Muscle of leg (tissue), 11 donors: Measurements from ENCODE around the gene MYOF. TPM values are rescaled to one million over a fixed set of nuclear protein-coding genes. Genes with fewer than 3 reads are reported as not detected.
"Not testable (repeated sequence)": the region's sequence is repeated elsewhere in the genome, so short reads cannot be mapped to it uniquely, and the experiment has no call there.

ENCODE experiments used
- DNase-seq: peaks from one replicate; pipeline ENCODE4 v3.0.0; 2013
- H3K27ac ChIP-seq: one replicate; pipeline ENCODE4 v1.5.1; 2013; ENCODE audit warnings: mild to moderate bottlenecking, low read length, control low read depth
- H3K27me3 ChIP-seq: one replicate; pipeline ENCODE4 v1.6.1; 2013; ENCODE audit warnings: low read length; ENCODE audit not compliant: control insufficient read depth, insufficient read depth
- H3K36me3 ChIP-seq: one replicate; pipeline ENCODE4 v1.6.1; 2013; ENCODE audit warnings: low read length; ENCODE audit not compliant: control insufficient read depth, insufficient read depth
- H3K4me1 ChIP-seq: one replicate; pipeline ENCODE4 v1.6.1; 2013; ENCODE audit warnings: low read length; ENCODE audit not compliant: control insufficient read depth, insufficient read depth
- H3K4me3 ChIP-seq: one replicate; pipeline ENCODE4 v1.5.1; 2013; ENCODE audit warnings: low read length, control low read depth
- H3K9me3 ChIP-seq: replicated peaks from 2 replicates; pipeline ENCODE4 v1.6.1; 2013; ENCODE audit warnings: low read depth, low read length; ENCODE audit not compliant: control insufficient read depth
- WGBS: methylation state at CpG from one replicate; pipeline ENCODE4 v1.1.5; 2013; ENCODE audit warnings: missing lambda C conversion rate; ENCODE audit not compliant: insufficient coverage; 5-methylcytosine and 5-hydroxymethylcytosine counted together
- polyA plus RNA-seq, 8 donors: library from polyadenylated mRNA; unstranded; fragments of 120-200 nt; gene quantifications; one replicate each; pipeline versions ENCODE4 v1.2.1 to v1.2.3, GENCODE V29; 2013; ENCODE audit warnings: inconsistent platforms in 1 of 8, low replicate concordance in 1 of 8; ENCODE audit not compliant: insufficient read length in 8 of 8, insufficient read depth in 1 of 8
- total RNA-seq: library from RNA; stranded (reverse); fragments of 120-200 nt; gene quantifications from one replicate; pipeline ENCODE4 v1.2.4, GENCODE V29; 2013

The MYOF gene
- total and polyA plus RNA-seq, 9 donors, result 37.6 to 85.0 (median 55.2) TPM

DNA sequence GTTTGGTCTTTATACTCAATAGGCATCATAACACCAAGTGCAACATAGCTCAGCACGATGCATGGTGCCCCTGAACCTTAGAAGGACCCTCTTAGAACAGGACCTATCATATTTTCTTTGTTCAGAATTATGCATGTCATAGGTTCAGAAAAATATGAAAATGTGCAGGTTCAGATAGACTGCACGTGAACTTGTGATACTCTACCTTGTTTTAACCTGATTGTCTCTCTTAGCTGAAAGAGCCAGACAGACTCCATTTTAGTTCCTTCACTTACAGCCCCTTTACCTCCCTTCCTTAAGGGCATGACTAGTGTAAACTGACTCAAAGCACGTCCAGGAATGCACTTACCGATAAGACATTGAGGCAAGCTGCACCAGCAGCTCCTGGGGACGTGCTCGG, 35.1 kb downstream of the MYOF start:
- no peak overlapping the region for H3K4me3 ChIP-seq

DNA sequence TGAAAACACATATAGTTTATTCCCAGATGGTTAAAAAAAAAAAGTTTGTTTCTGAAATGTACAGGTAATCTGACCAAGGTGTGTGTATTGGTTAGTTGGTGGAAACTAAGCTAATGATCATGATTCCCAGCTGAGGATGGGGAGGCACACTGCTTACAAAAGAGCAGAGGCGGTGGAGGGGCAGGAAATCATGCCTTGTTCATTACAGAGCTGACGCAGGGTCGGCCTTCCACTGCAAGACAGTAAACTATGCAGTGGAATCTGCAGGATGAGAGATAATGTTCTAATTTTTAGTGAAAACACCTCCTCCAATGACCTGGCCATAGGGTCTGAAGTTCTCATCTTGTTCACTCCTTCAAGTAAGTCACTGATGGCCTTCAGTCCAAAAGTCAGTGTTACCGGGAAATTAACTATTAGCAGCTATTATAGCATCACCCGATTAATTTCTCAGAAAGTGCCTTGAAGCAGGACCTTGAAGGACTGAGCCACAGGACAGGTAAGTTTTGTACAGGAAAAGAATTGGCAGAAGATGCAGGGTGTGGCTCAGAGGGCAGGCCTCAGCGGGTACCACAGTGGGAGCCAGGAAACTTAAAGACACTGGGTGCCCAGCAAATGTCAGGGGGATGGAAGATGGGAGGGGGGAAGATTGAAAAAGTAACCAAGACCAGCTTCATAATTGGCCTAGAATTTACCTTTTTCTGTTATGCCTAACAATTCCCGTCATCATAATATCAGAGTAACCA, 36.0 kb downstream of the MYOF start:
- Histone ChIP-seq H3K27ac (peak overlapping the region; percentile 97), H3K4me1 (peaks cover 19% of the 10 kb centered on the region), H3K27me3 (no peaks in the 10 kb centered on the region), H3K9me3 (no peaks in the 10 kb centered on the region), H3K36me3 (peaks cover 28% of the 10 kb centered on the region), H3K4me3 (no peak overlapping the region)
- 86% methylated on average over 4 of the region's 7 CpGs for WGBS
- DNase-seq, result no peak

More for the DNA sequence above, 35.1 kb downstream of the MYOF start:
- no peaks in the 10 kb centered on the region for H3K27me3 ChIP-seq
- H3K9me3 ChIP-seq, result no peaks in the 10 kb centered on the region
- peaks cover 19% of the 10 kb centered on the region for H3K4me1 ChIP-seq
- DNase-seq, result no peak
- no peak overlapping the region for H3K27ac ChIP-seq
- peaks cover 34% of the 10 kb centered on the region for H3K36me3 ChIP-seq
- WGBS, result 30% methylated on average over 2 of the region's 6 CpGs

DNA sequence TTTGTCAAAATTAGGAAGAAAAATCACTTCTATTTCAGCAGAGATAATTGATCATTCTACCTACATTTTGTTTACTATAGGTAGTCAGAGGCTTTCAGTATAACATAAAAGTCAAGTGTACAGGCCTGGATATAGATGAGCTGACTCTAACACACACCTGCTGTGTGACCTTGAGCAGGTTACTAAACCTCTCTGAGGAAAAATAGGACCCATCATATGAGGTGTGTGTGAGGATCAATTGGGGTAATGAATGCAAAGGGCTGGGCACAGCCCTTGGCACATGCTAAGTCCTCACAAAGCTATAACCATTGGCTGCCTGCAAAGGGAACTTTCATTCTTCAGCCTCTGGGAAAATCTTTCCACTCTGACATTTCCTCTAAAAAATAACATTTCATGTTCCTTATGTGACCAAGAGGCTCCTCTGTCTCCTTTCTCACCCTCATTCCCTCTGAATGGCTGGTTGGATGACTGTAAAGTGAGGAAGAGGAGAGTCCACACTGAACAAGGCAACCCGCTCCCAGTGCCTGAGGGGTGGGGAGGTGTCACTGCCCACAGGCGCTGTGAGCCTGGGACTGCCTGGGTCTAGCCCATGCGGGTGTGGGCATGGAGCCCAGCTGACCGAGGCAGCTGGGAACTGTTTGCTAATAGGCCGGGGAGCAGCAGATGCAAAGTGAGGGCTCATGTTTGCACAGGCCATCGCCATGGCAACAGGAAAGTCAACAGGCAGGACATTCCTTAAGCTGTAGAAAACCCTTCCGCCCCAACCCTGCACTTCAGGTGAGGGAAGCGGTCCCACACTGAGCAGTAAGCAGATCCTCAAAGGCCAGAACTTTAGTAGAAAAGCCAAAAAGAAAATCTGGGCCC, 36.8 kb downstream of the MYOF start:
- peak; percentile 98 for DNase-seq
- no peaks in the 10 kb centered on the region for H3K9me3 ChIP-seq
- WGBS, result 5% methylated on average over 4 of the region's 8 CpGs
- H3K27me3 ChIP-seq, result no peaks in the 10 kb centered on the region
- H3K4me1 ChIP-seq, result peaks cover 19% of the 10 kb centered on the region
- H3K36me3 ChIP-seq, result peaks cover 23% of the 10 kb centered on the region
- peak overlapping the region; percentile 97 for H3K27ac ChIP-seq
- H3K4me3 ChIP-seq, result no peak overlapping the region

DNA sequence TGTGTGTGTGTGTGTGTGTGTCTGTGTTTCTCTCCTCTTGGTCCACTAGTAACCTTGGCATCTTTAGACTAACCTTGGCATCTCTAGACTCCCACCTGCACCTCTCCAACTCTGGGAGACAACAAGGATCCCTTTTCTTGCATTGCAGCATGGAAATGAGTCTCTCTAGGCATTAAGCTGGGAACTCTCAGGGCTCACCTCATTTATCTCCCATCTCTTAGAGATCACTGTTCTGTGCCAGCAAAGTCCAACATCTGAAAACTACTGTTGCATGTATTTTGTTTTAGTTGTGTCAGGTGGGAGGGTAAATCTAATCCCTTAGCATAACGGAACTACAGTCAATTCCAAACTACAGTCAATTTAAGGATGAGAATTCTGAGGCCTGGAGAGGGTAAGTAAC, 38.7 kb downstream of the MYOF start:
- peaks cover 26% of the 10 kb centered on the region for H3K4me1 ChIP-seq

DNA sequence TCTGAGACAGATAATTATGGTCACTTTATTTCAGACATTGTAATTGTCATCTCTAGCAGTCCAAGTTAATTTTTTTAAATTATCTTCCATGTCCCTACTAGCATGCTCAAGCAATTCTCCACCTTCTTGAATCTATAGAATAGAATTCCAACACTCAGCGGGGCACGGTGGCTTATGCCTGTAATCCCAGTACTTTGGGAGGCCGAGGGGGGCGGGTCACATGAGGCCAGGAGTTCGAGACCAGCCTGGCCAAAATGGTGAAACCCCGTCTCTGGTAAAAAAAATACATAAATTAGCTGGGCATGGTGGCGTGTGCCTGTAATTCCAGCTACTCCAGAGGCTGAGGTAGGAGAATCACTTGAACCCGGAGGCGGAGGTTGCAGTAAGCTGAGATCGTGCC, 39.4 kb downstream of the MYOF start:
- WGBS, result 91% methylated on average over 7 of the region's 10 CpGs
- Histone ChIP-seq H3K36me3 (peaks cover 13% of the 10 kb centered on the region), H3K4me1 (peaks cover 34% of the 10 kb centered on the region)
- not testable (repeated sequence) for H3K9me3 ChIP-seq, H3K4me3 ChIP-seq, DNase-seq, H3K27me3 ChIP-seq, H3K27ac ChIP-seq

More for the DNA sequence above, 38.7 kb downstream of the MYOF start:
- Histone ChIP-seq H3K4me3 (no peak overlapping the region), H3K36me3 (peaks cover 17% of the 10 kb centered on the region), H3K27ac (no peak overlapping the region), H3K9me3 (no peaks in the 10 kb centered on the region), H3K27me3 (no peaks in the 10 kb centered on the region)
- no CpG with 5 or more reads among the region's 1 CpG for WGBS
- no peak for DNase-seq

DNA sequence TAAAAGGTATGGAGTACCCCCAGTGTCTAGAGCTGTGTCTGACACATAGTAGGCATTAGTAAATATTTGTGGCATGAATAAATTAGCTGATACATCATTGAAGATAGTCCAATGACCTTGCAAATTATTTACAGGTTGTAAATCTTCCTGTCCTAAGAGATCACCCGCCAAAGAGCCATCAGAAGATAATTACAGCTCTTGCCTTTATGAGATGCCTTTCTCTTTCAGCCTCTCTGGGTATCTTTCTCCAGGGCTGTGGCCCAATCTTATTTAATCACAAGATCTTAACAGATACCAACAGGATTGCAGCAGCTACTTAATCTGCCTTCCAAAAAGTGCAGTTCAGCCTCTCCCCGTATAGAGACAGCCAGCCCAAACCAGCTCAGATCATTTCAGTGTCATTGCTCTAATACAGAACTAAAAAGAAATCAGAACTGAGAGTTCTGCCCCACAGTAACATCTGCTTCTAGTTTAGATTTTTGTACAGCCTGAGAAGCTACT, 41.5 kb downstream of the MYOF start:
- Histone ChIP-seq H3K9me3 (no peaks in the 10 kb centered on the region), H3K4me3 (no peak overlapping the region), H3K4me1 (peaks cover 41% of the 10 kb centered on the region), H3K36me3 (peaks cover 6% of the 10 kb centered on the region), H3K27ac (peak overlapping the region; percentile 76), H3K27me3 (no peaks in the 10 kb centered on the region)
- DNase-seq, result peak; percentile 83
- WGBS, result 40% methylated on average over 2 of the region's 2 CpGs

DNA sequence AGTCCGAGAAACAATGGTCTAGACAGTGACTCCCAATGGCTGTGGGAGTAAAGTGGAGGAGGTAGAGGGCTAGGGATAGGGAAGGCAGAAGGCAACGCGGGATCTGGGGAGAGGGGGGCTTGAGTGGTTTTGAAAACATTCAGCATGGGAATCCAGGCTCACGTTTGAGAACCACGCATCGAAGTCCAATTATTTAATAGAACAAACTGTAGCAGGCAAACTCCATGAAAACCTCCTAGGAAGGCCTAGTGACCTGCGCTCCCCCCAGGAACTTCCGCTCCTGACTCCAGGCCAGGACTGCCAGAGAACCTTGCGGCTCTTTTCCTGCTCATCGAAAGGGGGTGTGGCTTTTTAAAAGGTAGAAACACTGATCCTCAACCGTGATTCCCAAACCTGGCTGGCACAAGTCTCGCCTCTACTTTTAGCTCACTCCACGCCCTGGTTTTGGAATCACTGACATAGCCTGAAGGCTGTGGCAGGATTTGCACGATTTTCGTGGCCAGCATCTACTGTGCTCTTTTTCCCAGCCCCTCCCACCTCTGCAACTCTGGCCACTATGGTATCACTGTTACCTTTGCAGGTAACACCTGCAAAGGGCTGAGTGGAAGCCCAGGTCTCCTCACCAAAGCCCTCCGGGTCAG, 43.4 kb downstream of the MYOF start:
- no peak overlapping the region for H3K4me3 ChIP-seq
- H3K9me3 ChIP-seq, result no peaks in the 10 kb centered on the region
- peaks cover 38% of the 10 kb centered on the region for H3K4me1 ChIP-seq
- peak; percentile 54 for DNase-seq
- no peaks in the 10 kb centered on the region for H3K27me3 ChIP-seq
- H3K36me3 ChIP-seq, result peaks cover 2% of the 10 kb centered on the region
- WGBS, result 29% methylated on average over 9 of the region's 16 CpGs
- H3K27ac ChIP-seq, result peak overlapping the region; percentile 100

DNA sequence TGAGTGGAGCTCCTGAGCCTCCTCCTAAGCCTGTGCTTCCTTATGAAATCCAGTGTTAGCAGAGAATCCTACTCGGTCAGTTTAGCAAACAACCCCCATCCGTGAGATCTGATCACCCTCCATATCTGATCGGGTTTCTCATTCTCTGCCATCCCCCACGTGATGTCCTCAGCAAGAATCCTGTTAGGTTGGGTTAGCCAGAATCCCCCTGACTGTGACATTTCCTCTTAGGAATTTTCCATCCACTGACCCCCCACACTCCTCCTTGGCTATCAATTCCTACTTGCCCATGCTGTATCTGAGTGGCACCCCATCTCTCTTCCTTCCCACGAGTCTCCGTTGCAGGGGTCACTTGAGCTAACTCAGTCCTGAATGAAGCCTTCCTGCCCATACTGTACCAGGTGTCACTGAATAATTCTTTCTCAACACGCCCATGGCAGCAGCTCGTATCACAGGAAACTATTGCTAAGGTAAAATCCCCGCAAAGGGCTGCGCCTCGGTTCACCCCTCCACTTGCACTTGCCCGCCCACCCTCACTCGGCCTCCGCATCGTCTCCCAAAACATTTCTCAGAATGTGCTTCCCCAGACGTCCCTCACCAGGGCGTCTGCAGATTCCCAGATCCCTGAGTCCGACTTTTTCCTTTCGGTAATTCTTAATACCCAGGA, 44.1 kb downstream of the MYOF start:
- peak; percentile 73 for DNase-seq
- H3K27me3 ChIP-seq, result no peaks in the 10 kb centered on the region
- no peak overlapping the region for H3K4me3 ChIP-seq
- H3K36me3 ChIP-seq, result no peaks in the 10 kb centered on the region
- H3K9me3 ChIP-seq, result no peaks in the 10 kb centered on the region
- peaks cover 37% of the 10 kb centered on the region for H3K4me1 ChIP-seq
- WGBS, result 38% methylated on average over 11 of the region's 19 CpGs
- H3K27ac ChIP-seq, result peak overlapping the region; percentile 100

DNA sequence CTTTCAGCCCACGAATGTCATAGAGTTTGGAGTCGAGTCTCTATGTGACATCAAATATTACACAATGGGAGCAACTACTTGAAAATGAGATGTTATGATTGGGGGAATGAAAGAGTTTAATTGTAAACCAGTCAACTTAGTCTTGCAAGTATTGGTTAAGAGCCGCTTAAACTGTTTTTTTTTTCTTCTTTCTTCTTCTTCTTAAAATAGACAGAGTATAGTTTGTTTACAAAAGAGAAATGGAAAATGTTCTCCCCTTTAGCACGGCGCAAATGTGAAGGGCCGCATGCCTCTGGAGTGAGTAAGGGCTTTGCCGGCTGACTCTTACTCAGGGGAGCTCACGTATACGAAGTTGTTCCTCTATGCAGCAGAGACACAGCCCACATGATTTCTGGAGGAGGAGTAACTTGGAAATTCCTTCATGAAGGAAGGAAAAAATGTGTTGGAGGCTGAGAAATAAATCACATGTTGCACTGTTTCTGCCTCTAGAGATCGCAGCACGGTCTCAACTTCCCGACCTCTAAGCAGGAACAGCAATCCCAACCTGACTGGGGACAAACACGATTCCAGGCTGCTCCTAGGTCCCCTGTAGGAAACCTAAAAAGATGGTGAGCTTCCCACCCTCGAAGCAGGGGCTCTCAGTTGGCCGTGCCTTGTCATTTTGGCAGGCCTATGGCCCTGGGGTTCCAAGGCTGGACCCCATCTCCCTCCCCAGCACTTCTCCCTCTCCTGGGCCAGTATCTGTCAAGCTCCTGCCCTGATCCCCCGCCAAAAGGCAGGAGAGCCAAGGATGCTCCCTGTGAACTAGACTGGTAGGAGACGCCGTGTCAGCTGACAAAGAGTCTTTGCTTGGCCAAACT, 44.8 kb downstream of the MYOF start:
- Histone ChIP-seq H3K36me3 (no peaks in the 10 kb centered on the region), H3K4me3 (peak overlapping the region; percentile 6), H3K4me1 (peaks cover 37% of the 10 kb centered on the region), H3K27ac (peak overlapping the region; percentile 100), H3K27me3 (no peaks in the 10 kb centered on the region), H3K9me3 (no peaks in the 10 kb centered on the region)
- WGBS, result 7% methylated on average over 16 of the region's 18 CpGs
- DNase-seq, result peak; percentile 100
